Measurements from ENCODE around the gene LMO3.

The LMO3 gene

GRCh38 chr12:16599081-16599480 lies 6.9 kb downstream of the LMO3 start:
- no peak for DNase-seq

GRCh38 chr12:16594797-16595196 lies 11.2 kb downstream of the LMO3 start:
- no peak for DNase-seq

- no peak for DNase-seq
Observed at GRCh38 chr12:16593546-16593945, 12.4 kb downstream of the LMO3 start.

DNA sequence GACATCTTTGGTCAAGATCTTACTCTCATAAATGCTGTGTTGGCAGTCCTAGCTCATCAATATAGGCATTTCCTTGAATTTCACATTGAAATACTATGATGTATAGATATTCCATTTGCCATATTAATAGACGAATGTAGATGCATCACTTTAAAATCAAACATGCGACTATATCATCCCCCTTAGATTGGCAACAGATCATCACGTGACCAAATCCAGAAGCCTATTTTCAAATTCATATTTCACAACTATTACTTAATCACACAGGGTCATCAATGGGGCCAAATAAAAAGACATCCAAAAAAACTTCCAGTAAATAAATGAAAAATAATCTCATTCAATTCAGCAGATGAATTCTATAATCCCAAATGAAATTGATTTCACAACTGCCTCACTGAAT lies 15.3 kb downstream of the LMO3 start:
- no peak for DNase-seq

DNA sequence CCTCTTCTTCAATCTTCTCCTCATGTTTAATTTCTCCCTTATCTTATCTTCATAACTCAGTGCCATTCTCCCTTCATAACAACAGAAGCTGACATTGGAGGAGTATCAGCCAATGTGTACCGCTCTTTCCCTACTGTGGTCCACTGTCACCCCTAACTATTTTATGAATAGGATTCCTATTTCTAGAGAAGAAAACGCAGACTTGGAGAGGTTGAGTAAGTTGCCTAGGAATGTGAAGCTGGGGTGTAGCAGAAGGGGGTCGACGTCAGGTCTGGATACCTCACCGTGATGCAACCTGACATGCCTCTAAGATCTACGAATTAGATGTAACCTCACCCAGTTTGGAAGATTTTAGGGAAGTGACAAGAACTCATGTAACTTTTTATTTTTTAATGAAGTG lies 17.1 kb downstream of the LMO3 start:
- DNase-seq, result no peak

DNA sequence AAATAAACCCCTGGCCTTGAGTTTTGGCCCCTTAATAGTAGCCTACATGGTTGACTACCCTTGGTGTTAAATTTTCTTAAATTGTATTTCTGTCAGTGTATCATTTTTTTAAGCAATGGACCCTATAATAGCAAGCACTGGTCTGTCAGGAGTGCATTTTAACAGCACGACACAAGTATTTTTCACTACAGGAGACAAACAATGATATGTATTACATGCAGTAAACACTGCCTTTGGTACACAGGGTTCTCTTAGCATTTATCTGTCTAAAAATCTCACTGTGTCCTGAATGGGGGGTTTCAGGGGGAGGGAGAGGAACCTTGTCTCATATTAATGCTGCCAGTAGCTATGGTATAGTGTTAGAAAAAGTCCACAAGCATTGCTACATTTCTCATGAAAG lies 18.4 kb downstream of the LMO3 start:
- no peak for DNase-seq

DNA sequence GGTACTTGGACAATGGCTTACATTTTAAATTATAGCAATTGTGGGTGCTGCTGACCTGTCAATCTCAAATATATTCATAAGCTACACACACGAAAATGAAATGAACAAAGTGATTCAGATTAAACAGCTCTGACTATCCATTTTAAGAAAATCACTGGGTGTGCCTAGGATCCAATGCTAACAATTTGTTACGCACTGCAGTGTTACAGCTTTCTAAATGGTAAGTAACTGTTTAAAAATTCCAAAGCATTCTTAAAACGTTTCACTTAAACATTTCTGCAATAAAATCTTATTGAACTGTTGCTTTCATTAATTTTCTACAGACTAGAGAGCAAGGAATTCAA lies 18.9 kb downstream of the LMO3 start:
- no peak for DNase-seq

DNA sequence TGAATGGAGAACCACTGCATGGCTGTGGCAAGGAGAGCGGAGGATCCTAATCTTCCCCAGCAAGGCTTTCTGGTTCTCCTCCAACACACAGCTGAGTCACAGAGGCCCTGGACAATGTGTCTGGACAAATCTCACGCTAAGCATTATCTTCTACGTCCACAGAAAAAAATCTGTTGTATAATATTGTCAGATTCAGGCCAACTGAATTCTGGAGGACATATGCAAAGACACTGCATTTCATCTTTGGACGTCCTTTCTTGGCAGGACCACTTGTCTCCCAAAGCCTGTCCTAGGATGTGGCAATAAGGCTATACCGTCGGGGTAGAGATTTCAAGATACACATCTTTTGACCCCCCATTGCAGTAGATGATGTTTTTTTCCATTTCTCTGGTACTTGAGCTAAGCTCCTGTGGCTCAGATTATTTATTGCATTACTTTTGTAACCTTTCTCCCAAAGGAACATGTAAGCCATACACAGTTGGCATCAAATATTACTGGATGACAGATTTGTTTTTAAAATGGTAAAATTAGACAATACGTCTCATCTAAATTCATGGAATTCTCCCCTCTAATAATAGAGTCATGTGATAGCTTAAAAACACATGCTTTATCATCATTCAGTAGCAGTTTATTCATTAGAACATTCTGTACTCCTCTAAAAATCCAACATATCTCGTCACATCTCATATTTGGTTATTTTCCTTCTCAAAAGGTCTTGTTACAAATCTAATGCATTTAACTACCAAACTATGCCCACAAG lies 19.4 kb downstream of the LMO3 start:
- DNase-seq, result no peak

GRCh38 chr12:16585781-16586180 lies 20.2 kb downstream of the LMO3 start:
- no peak for DNase-seq

GRCh38 chr12:16583969-16584745 lies 21.8 kb downstream of the LMO3 start:
- no peak for DNase-seq

GRCh38 chr12:16581416-16581815 lies 24.5 kb downstream of the LMO3 start:
- no peak for DNase-seq

DNA sequence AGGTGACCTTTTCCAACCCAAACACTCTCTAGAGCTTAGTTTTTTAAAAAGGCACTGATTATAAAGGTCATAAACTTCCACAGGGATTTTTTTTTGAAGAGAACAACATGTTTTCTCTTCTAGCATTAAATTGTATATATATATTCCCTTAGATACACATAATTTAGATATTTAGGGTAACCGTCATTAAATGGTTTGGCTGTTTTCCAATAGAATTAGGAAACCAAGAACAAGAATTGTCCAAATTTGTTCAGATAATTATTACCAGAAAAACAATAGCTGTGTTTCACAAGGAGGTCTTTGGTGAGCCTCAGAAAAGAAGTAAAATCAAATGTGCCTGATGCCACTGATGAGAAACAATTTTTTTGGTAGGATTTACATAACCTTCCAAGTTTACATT lies 26.9 kb downstream of the LMO3 start:
- DNase-seq, result no peak

DNA sequence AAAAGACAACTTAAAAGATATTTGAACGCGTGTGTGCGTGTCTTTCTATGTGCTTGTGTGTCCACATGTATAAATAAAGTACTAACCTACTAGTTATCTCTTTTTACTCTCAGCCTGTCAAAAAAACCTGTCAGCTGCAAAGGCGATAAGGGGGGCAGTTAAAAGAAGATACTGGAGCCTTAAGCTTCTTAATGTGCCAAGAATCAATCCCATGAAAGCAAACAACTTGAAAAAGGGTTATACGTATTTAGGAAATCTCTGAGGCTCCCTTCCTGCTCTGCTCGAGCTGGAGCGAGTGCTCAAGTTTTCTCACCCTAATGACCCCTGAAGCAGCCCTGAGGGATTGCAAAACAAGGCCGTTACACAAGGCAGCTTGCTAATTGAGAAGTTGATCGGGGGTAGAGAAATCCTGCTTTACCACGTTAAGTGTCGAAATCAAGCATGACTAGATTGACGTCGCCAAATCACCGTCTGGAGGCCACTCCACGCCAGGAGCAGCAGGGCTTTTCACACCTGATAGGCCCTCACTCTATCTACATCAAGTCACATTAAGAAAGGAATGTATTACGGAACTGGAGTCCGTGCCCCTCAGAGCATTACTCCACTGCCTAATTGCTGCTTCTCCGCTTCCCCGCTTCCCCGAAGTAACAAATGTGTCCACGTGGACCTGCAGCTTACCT lies 32.4 kb downstream of the LMO3 start:
- no peak for DNase-seq

GRCh38 chr12:16568873-16569272 lies 37.1 kb downstream of the LMO3 start:
- DNase-seq, result no peak

DNA sequence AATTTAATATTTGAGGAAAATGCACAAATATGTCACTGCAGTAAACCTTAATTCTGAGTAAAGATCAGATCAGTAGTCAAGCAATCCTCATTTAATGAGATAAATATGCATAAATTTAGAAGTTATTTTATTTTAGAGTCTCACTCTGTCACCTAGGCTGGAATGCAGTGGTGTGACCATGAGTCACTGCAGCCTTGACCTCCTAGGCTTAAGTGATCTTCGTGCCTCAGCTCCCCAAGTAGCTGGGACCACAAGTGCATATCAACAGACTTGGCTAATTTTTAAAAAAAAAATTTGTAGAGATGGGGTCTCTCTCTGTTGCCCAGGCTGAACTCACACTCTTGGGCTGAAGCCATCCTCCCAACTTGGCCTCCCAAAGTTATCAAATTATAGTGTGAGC lies 41.3 kb downstream of the LMO3 start:
- no peak for DNase-seq

DNA sequence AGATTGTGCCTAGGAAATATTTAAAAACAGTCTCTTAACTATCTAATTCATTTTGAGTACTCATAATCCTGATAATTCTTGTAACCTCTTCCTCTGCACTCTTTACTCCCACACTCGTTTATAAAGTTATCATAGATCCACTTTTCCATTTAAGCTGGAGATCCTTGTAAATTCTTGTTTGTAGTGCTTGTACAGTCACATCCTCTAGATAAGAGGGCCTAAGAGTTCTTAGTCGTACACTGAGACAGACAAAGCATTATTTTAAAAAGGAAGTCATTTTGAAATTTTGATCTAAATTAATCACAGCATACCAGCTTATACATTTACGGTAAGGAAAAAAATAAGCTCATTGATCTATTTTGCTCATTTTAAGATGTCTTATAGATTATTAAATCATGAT lies 42.5 kb downstream of the LMO3 start:
- DNase-seq, result no peak

DNA sequence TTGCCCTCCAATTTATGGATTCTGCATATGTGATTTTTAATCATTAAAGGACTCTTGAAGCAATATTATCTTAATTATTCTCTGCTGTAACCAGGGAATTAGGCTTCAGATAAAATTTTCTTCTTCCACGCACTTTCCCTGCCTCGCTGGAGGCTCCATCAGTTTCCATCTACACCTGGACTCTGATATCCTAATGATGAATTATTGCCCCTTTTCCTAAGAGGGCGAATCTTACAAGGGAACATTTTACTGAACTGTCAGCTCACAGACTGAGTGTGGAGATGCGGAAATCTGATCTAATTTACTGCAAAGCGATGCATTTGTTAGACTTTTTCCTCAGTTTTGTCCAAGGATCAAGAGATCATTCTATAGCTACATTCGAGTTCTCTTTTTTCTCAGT lies 43.0 kb downstream of the LMO3 start:
- DNase-seq, result no peak

DNA sequence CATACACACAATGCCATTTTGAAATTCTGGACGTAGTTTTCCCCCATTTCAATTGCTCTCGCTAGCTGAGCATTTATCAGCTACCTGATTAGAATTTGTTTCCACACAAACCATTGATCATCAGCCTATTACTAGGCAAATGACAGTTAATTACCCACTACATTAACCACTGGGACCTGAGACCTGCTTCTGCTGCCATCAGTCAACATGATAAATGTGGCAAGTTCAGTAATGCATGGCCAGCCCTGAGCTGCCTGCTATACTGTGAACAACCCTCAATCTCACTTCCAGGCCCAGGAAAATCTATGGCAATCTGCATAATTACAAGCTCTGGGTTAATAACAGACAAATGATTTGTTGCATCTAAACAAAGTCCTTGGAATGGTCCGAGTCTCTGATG lies 43.5 kb downstream of the LMO3 start:
- no peak for DNase-seq

DNA sequence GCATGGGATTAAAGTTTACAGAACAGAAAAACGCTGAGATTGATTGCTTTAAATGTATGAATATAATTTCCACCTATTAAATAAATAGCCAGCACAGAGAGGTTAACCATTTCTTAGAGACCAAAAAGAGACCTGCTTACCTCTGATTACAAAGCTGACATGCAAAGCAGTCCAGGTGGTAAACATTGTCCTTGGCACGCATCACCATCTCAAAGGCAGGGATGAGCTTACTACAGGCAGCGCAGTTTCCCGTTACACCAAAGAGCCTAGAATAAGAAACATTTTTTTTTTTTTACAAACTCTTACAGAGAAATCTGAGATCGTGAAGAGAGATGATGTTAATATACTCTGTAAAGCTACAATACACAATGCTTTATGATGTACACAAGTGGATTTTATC lies 45.7 kb downstream of the LMO3 start:
- DNase-seq, result no peak

DNA sequence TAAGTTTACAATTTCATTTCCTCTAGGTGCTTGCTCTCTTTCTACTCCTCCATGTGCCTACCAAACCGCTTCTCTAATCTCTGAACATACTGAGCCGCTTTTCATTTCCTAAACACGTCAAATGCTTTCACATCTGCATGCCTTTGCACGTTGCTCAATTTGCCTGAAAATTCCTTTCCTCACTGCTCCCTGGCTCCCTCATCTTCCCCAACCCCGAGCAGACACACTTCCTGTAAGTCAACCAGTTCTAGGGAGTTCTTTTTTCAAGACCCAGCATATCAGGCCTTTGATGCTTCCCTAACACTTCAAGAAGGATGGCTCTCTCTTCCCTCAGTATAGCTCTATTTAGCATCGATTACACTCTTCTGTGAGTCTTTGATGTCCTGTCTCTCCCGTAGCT lies 50.3 kb downstream of the LMO3 start:
- DNase-seq, result no peak

DNA sequence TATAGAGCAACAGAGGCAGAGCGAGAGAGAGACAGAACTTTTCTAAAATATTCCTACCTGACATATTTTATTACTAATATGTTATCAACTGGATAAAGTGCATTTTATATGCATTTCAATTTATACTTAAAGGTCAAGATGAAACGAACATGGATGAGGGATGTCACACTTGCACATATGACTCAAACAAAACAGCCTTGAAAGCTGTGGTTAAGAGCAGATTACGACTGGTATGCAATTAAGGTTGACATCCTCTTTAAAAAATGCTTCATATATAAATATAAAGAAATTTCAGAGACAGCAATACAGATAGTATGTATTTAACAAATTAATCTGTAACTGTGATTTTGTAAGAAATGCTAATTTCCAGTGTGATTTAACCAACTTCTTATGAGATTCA lies 52.5 kb downstream of the LMO3 start:
- no peak for DNase-seq

- no peak for DNase-seq
Observed at GRCh38 chr12:16552301-16552700, 53.7 kb downstream of the LMO3 start.

- DNase-seq, result no peak
Observed at GRCh38 chr12:16545836-16546235, 60.1 kb downstream of the LMO3 start.

DNA sequence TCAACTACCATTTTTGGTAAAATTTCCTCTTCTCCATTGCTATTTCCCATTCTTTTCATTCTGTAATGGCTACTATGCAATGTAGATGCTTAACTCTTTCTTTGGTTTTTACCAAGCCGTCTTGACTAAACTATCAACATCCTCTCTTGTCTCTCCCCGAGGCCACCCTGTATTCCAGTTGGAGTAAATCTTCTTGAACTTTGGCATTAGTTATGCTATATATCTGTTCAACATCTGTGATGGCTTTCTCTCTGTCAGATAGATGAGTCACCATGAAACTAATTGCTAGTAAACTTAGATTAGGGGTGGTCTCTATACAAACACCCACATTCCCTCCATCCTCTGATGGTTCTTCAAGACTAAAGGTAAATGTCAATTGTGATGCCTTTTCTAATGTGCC lies 63.4 kb downstream of the LMO3 start:
- no peak for DNase-seq

Measured in OCI-M1 (cell line).